ENCODE results near the gene CIART.
A peak's percentile ranks its signal among the peaks of the same experiment; 100 is the strongest.
"Not testable (repeated sequence)": the region's sequence is repeated elsewhere in the genome, so short reads cannot be mapped to it uniquely, and the experiment has no call there.

The CIART gene

DNA sequence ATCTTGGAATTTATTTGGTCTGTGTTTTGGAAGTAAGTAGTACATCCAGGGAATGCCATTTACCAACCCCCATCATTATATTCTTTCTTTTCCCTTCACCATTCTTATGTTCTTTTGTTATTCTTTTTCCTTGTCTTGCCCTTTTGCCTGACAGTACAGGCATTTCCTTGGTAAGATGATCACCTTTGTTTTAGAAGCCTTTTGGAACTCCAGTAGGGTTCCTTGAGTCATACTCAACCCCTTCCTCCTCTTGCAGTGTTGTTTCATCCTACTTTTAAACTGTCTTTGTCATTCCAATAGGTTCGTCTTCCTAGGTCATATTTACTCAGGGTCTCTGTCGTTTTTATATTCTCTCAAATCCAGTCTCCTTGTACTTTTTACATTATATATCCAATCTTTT, 20.5 kb downstream of the CIART start:
- no peak overlapping the region for H3K4me3 ChIP-seq (ENCODE audit: low read depth, low read length, poor library complexity, severe bottlenecking)
- H3K27ac ChIP-seq (ENCODE audit: low read depth, low read length, poor library complexity, severe bottlenecking) = no peak overlapping the region
- no peaks in the 10 kb centered on the region for H3F3A ChIP-seq (ENCODE audit: insufficient read depth, low read length)
- H3K9ac ChIP-seq (ENCODE audit: low read length) = no peak overlapping the region
- H4K20me1 ChIP-seq (ENCODE audit: insufficient read depth, low read length) = no peaks in the 10 kb centered on the region
- no peak overlapping the region for H3K4me2 ChIP-seq (ENCODE audit: low read length)
- H3K9me2 ChIP-seq (ENCODE audit: low read depth, low read length) = no peaks in the 10 kb centered on the region
- H3K9me3 ChIP-seq (ENCODE audit: low read length) = no peaks in the 10 kb centered on the region
- peaks cover 71% of the 10 kb centered on the region for H3K36me3 ChIP-seq (ENCODE audit: insufficient read depth, low read length)
- H2AFZ ChIP-seq (ENCODE audit: low read length) = no peak overlapping the region
- H3K27me3 ChIP-seq (ENCODE audit: insufficient read depth, low read length) = no peaks in the 10 kb centered on the region
- TF ChIP-seq EZH2 (IDR thresholded peaks at IDR 0.05; ENCODE audit: borderline replicate concordance, low read length) = no peak
- TF ChIP-seq, protein P1, sequence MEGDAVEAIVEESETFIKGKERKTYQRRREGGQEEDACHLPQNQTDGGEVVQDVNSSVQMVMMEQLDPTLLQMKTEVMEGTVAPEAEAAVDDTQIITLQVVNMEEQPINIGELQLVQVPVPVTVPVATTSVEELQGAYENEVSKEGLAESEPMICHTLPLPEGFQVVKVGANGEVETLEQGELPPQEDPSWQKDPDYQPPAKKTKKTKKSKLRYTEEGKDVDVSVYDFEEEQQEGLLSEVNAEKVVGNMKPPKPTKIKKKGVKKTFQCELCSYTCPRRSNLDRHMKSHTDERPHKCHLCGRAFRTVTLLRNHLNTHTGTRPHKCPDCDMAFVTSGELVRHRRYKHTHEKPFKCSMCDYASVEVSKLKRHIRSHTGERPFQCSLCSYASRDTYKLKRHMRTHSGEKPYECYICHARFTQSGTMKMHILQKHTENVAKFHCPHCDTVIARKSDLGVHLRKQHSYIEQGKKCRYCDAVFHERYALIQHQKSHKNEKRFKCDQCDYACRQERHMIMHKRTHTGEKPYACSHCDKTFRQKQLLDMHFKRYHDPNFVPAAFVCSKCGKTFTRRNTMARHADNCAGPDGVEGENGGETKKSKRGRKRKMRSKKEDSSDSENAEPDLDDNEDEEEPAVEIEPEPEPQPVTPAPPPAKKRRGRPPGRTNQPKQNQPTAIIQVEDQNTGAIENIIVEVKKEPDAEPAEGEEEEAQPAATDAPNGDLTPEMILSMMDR (IDR thresholded peaks at IDR 0.05; ENCODE audit: low read length) = no peak
- no peaks in the 10 kb centered on the region for H3K79me2 ChIP-seq (ENCODE audit: insufficient read depth, low read length)
- no peaks in the 10 kb centered on the region for H3K4me1 ChIP-seq (ENCODE audit: insufficient read depth, low read length, severe bottlenecking)

DNA sequence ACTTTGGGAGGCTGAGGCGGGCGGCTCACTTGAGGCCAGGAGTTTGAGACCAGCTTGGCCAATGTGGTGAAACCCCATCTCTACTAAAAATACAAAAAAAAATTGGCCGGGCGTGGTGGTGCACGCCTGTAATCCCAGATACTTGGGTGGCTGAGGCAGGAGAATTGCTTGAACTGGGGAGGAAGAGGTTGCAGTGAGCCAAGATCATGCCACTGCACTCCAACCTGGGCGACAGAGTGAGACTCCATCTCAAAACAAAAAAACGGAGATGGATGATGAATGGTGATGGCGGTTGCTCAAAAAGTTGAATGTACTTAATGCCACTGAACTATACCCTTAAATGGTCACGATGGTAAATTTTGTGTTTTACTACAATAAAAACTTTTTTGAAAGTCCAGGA, 26.2 kb downstream of the CIART start:
- not testable (repeated sequence) for H3F3A ChIP-seq (ENCODE audit: insufficient read depth, low read length); H3K27ac ChIP-seq (ENCODE audit: low read depth, low read length, poor library complexity, severe bottlenecking); H3K9ac ChIP-seq (ENCODE audit: low read length); H3K4me2 ChIP-seq (ENCODE audit: low read length); H3K79me2 ChIP-seq (ENCODE audit: insufficient read depth, low read length); H2AFZ ChIP-seq (ENCODE audit: low read length); H3K9me2 ChIP-seq (ENCODE audit: low read depth, low read length); H4K20me1 ChIP-seq (ENCODE audit: insufficient read depth, low read length); H3K4me3 ChIP-seq (ENCODE audit: low read depth, low read length, poor library complexity, severe bottlenecking); H3K27me3 ChIP-seq (ENCODE audit: insufficient read depth, low read length); H3K9me3 ChIP-seq (ENCODE audit: low read length)
- peaks cover 26% of the 10 kb centered on the region for H3K36me3 ChIP-seq (ENCODE audit: insufficient read depth, low read length)
- peaks cover 12% of the 10 kb centered on the region for H3K4me1 ChIP-seq (ENCODE audit: insufficient read depth, low read length, severe bottlenecking)

DNA sequence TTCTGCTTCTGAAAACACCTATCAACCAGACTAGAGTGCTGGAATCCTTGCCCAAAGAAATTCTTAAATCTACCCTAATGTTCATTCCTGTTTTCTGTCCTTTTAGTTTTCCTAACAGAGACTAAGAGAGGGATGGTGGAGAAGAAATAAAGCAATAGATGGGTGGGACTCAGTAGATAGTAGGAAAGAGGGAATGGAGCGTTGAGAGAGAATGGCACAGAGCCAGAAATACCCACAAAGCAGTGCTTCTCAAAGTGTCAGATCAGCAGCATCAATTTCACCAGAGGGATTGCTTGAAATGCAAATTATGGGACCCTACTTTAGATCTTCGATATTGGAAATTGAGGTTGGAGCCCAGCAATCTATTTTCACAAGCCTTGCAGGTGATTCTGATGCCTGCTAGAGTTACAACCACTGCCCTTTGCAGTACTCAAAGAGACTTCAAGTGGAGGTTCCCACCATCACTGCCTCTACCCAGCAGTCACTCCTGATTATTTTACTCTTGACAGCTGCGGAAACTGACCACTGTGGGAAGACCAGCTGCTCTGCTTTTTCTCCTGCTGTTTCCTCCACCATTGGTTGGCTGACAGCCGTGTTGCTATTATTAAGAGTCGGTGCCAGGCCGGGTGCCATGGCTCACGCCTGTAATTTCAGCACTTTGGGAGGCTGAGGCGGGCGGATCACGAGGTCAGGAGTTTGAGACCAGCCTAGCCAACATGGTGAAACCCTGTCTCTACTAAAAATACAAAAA, 27.6 kb downstream of the CIART start:
- Histone ChIP-seq H3K79me2 (ENCODE audit: insufficient read depth, low read length) (no peaks in the 10 kb centered on the region), H3K27me3 (ENCODE audit: insufficient read depth, low read length) (no peaks in the 10 kb centered on the region), H3K27ac (ENCODE audit: low read depth, low read length, poor library complexity, severe bottlenecking) (no peak overlapping the region), H3F3A (ENCODE audit: insufficient read depth, low read length) (peaks cover 5% of the 10 kb centered on the region), H3K9me2 (ENCODE audit: low read depth, low read length) (no peaks in the 10 kb centered on the region), H3K4me2 (ENCODE audit: low read length) (no peak overlapping the region), H2AFZ (ENCODE audit: low read length) (no peak overlapping the region), H4K20me1 (ENCODE audit: insufficient read depth, low read length) (no peaks in the 10 kb centered on the region), H3K36me3 (ENCODE audit: insufficient read depth, low read length) (peaks cover 18% of the 10 kb centered on the region), H3K9me3 (ENCODE audit: low read length) (no peaks in the 10 kb centered on the region), H3K9ac (ENCODE audit: low read length) (no peak overlapping the region), H3K4me3 (ENCODE audit: low read depth, low read length, poor library complexity, severe bottlenecking) (no peak overlapping the region), H3K4me1 (ENCODE audit: insufficient read depth, low read length, severe bottlenecking) (peaks cover 12% of the 10 kb centered on the region)
- no peak for TF ChIP-seq EZH2 (IDR thresholded peaks at IDR 0.05; ENCODE audit: borderline replicate concordance, low read length)
- TF ChIP-seq, protein P1 (IDR thresholded peaks at IDR 0.05; ENCODE audit: low read length) = no peak

DNA sequence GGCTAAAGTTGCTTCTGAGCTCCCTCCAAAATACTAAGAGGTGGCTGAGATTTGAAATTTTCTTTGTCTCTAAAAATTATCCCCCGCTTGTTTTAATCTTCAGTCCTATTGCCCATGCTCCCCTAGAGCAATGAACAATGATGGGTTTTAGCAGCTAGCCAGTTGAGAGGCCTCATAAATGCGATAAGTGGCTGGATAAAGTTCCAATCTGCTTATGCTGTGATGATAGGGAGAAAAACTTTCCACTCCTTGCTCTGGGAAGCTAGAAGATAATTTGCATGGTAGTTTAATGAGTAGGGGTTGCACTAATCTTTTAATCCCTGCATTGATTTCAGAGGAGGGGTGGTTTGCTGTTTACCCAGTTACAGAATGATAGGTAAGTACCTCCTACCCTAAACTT, 29.4 kb downstream of the CIART start:
- TF ChIP-seq, protein P1 (IDR thresholded peaks at IDR 0.05; ENCODE audit: low read length) = no peak
- no peak for TF ChIP-seq EZH2 (IDR thresholded peaks at IDR 0.05; ENCODE audit: borderline replicate concordance, low read length)
- peaks cover 5% of the 10 kb centered on the region for H3F3A ChIP-seq (ENCODE audit: insufficient read depth, low read length)
- no peaks in the 10 kb centered on the region for H4K20me1 ChIP-seq (ENCODE audit: insufficient read depth, low read length)
- H3K36me3 ChIP-seq (ENCODE audit: insufficient read depth, low read length) = peaks cover 13% of the 10 kb centered on the region
- H3K79me2 ChIP-seq (ENCODE audit: insufficient read depth, low read length) = no peaks in the 10 kb centered on the region
- H3K4me3 ChIP-seq (ENCODE audit: low read depth, low read length, poor library complexity, severe bottlenecking) = no peak overlapping the region
- no peak overlapping the region for H3K4me2 ChIP-seq (ENCODE audit: low read length)
- no peaks in the 10 kb centered on the region for H3K9me3 ChIP-seq (ENCODE audit: low read length)
- peaks cover 12% of the 10 kb centered on the region for H3K4me1 ChIP-seq (ENCODE audit: insufficient read depth, low read length, severe bottlenecking)
- no peak overlapping the region for H3K9ac ChIP-seq (ENCODE audit: low read length)
- no peaks in the 10 kb centered on the region for H3K27me3 ChIP-seq (ENCODE audit: insufficient read depth, low read length)
- no peaks in the 10 kb centered on the region for H3K9me2 ChIP-seq (ENCODE audit: low read depth, low read length)
- no peak overlapping the region for H2AFZ ChIP-seq (ENCODE audit: low read length)
- peak overlapping the region; percentile 49 for H3K27ac ChIP-seq (ENCODE audit: low read depth, low read length, poor library complexity, severe bottlenecking)

DNA sequence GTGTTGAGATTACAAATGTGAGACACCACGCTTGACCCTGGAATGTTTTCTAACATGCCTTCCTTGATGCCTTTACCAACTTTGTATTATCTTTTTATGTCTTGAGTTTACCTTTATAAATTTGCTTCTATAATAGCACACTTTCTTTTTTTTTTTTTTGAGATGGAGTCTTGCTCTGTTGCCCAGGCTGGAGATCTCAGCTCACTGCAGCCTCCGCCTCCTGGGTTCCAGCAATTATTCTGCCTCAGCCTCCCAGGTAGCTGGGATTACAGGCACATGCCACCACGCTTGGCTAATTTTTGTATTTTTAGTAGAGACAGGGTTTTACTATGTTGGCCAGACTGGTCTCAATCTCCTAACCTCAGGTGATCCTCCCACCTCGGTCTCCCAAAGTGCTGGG, 32.3 kb downstream of the CIART start:
- H3K36me3 ChIP-seq (ENCODE audit: insufficient read depth, low read length); H3K9ac ChIP-seq (ENCODE audit: low read length); H3K4me2 ChIP-seq (ENCODE audit: low read length); H3K4me3 ChIP-seq (ENCODE audit: low read depth, low read length, poor library complexity, severe bottlenecking); H2AFZ ChIP-seq (ENCODE audit: low read length); H3K79me2 ChIP-seq (ENCODE audit: insufficient read depth, low read length); H3K27me3 ChIP-seq (ENCODE audit: insufficient read depth, low read length); H3K9me3 ChIP-seq (ENCODE audit: low read length); H3K9me2 ChIP-seq (ENCODE audit: low read depth, low read length); H3K27ac ChIP-seq (ENCODE audit: low read depth, low read length, poor library complexity, severe bottlenecking); H3F3A ChIP-seq (ENCODE audit: insufficient read depth, low read length); H4K20me1 ChIP-seq (ENCODE audit: insufficient read depth, low read length): not testable (repeated sequence)
- peaks cover 12% of the 10 kb centered on the region for H3K4me1 ChIP-seq (ENCODE audit: insufficient read depth, low read length, severe bottlenecking)

Data from OCI-LY1 (cell line).